Left ventricle myocardium inferior (tissue), 1 donor: ENCODE data around the gene IGF1. TPM values are rescaled to one million over a fixed set of nuclear protein-coding genes. Genes with fewer than 3 reads are reported as not detected.

Source experiments
- DNase-seq: peaks from one replicate; pipeline ENCODE4 v3.0.0-alpha.2; 2020
- H3K27ac ChIP-seq: fragments of 200-600 bp; replicated peaks from 2 replicates; pipeline ENCODE4 v1.8.0; 2021
- H3K27me3 ChIP-seq: fragments of 200-600 bp; 2 replicates; pipeline ENCODE4 v1.8.0; 2021; ENCODE audit warnings: low read depth
- H3K36me3 ChIP-seq: fragments of 200-600 bp; 2 replicates; pipeline ENCODE4 v1.8.0; 2021
- H3K4me1 ChIP-seq: fragments of 200-600 bp; 2 replicates; pipeline ENCODE4 v1.8.0; 2021
- H3K4me3 ChIP-seq: fragments of 200-600 bp; 2 replicates; pipeline ENCODE4 v1.8.0; 2021; ENCODE audit warnings: mild to moderate bottlenecking, moderate library complexity
- H3K9me3 ChIP-seq: fragments of 200-600 bp; replicated peaks from 2 replicates; pipeline ENCODE4 v1.8.0; 2021
- CTCF ChIP-seq: fragments of 200-600 bp; IDR thresholded peaks from 2 replicates; pipeline ENCODE4 v1.8.0; 2021; ENCODE audit warnings: antibody characterized with exemption, mild to moderate bottlenecking, borderline replicate concordance
- intact Hi-C: fragments of 100-400 bp; cut with micrococcal nuclease; formaldehyde crosslinking; loops from one replicate; pipeline ENCODE4 v1.11.0; 2022
- total RNA-seq: library from RNA; stranded (reverse); fragmentation: NEBNext Ultra II Directional; extraction: Animal tissue kit (Norgen Biotek cat#: 25700); gene quantifications from one replicate; pipeline ENCODE4 v1.2.1, GENCODE V29; 2021
- donor health status: DM: no; HTN: yes; CAD: no; lungs with severe emphysema.

IGF1 gene
- total RNA-seq, 1 donor from 2014 or later = 5.8 TPM

DNA sequence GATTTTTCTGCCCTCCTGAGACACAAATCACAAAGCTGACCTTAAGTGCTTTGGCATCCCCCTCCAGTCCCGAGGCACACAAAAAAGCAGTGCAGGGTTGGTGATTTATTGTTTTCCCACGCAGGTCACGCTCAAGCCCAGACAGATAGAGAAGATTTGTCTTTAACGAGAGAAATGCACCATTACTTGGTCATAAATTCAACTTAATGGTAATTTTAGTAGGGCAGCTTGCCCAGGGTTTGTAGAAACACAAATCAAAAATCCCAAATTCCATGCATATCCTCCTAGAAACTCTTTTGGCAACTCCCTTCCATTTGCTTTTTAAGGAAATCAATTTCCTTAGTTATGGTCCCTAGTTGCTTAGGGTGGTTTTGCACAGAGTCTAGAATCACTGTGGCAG lies 132.6 kb downstream of the IGF1 start:
- H3K27ac ChIP-seq = no peak overlapping the region
- no peaks in the 10 kb centered on the region for H3K36me3 ChIP-seq
- no peak for DNase-seq
- peaks cover 23% of the 10 kb centered on the region for H3K4me1 ChIP-seq
- no peaks in the 10 kb centered on the region for H3K9me3 ChIP-seq
- H3K27me3 ChIP-seq = no peaks in the 10 kb centered on the region
- H3K4me3 ChIP-seq = no peak overlapping the region
- no peak for TF ChIP-seq CTCF
- intact Hi-C loops = no loop called here
